GM13976 (cell line): ENCODE data around the gene DTD1.

ENCODE experiments used
- DNase-seq: peaks from one replicate; pipeline ENCODE4 v3.0.0; 2012; ENCODE audit warnings: low spot score
- CTCF ChIP-seq: IDR thresholded peaks from 2 replicates; pipeline ENCODE4 v1.5.1; 2012; ENCODE audit warnings: borderline replicate concordance, mild to moderate bottlenecking; ENCODE audit not compliant: insufficient read depth; ENCODE audit errors: extremely low read depth, missing control alignments, control extremely low read depth
- in situ Hi-C: fragments of 300-500 bp; cut with MboI; formaldehyde crosslinking; loops from one replicate; pipeline ENCODE4 v1.12.0; 2022; ENCODE audit warnings: low sequenced_read_pairs, mixed read lengths, inconsistent platforms; ENCODE audit not compliant: unreplicated experiment

The DTD1 gene

GRCh38 chr20:18796282-18796833 lies 208.5 kb downstream of the DTD1 start:
- in situ Hi-C loops, result no loop called here
- no peak for DNase-seq
- TF ChIP-seq CTCF, result no peak

DNA sequence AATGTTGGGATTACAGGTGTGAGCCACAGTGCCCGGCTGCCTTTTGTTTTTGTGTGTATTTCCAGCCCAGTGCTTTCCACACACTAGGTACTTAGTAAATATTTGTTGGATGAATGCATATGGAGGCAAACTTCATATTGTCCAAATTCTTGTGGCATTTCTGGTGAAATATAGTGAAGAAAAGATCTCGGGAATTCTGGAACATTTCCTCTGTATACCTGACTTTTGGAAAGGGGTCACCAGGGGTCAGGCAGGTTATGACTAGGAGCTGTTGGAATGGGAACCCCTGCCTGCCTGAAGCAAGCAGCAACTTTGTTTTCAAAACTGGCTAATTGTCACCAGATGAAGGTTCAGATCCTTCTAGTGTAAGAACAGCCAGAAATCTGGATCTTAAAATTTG lies 213.7 kb downstream of the DTD1 start:
- in situ Hi-C loops, result no loop called here
- no peak for DNase-seq
- no peak for TF ChIP-seq CTCF

GRCh38 chr20:18802012-18802634 lies 214.3 kb downstream of the DTD1 start:
- no peak for TF ChIP-seq CTCF
- peak; percentile 41 for DNase-seq
- in situ Hi-C loops, result no loop called here

DNA sequence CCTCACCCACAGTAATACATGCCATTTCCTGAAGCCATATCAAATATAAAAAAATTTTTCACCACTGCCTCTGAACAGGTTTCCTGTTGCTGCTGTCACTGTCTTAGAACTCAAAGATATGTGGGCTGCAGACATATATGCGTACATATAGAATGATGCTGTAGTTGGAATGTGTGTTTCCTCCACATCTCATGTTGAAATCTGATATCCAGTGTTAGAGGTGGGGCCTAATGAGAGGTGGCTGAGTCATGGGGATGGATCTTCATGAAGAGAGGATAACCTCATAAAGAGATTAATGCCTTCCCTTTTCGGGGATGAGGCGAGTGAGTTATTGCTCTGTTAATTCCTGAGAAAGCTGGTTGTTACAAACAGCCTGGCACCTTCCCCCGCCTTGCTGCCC lies 218.0 kb downstream of the DTD1 start:
- in situ Hi-C loops, result no loop called here
- no peak for DNase-seq
- TF ChIP-seq CTCF, result no peak

DNA sequence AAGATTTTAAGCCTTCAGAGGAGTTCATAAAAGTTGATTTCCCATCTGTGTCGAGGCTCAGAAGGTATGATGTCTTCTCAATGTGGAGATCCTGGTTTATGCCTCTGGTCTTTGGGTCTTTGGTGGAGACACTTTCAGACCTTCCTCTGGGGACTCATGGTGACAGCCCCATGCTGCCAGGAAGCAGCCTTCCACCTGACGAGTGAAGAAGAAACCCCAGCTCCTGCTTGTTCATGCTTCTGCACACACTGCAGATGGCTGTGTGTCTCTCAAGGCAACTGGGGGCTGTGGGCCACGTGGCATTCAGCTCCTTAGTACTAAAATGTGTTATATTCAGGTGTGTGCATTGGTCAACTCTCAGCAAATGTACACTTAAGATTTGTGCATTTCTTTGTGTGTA lies 220.9 kb downstream of the DTD1 start:
- in situ Hi-C loops, result no loop called here
- no peak for TF ChIP-seq CTCF
- DNase-seq, result no peak

GRCh38 chr20:18811186-18811585 lies 223.3 kb downstream of the DTD1 start:
- no peak for TF ChIP-seq CTCF
- DNase-seq, result no peak
- in situ Hi-C loops, result no loop called here
